GM21786 (cell line): Measurements from ENCODE around the gene SYNGR4.
A peak's percentile ranks its signal among the peaks of the same experiment; 100 is the strongest.
"Not testable (repeated sequence)": the region's sequence is repeated elsewhere in the genome, so short reads cannot be mapped to it uniquely, and the experiment has no call there.

ENCODE experiments used
- ATAC-seq: cut with Tn5 transposase; IDR thresholded peaks from one replicate; pipeline ENCODE4 v1.9.1; 2021; ENCODE audit not compliant: unreplicated experiment

Gene SYNGR4

GRCh38 chr19:48363810-48364597 lies at the start of gene SYNGR4, which contains the start of gene TMEM143:
SYNGR4 (plus strand) TSS chr19:48364367; CDS start chr19:48365843, 1,476 bp downstream.
TMEM143 (minus strand) TSS chr19:48363940; CDS start chr19:48363920, 20 bp downstream.
- peak; percentile 78 for ATAC-seq

GRCh38 chr19:48315712-48316111 lies 48.5 kb upstream of the SYNGR4 start:
- ATAC-seq, result no peak

DNA sequence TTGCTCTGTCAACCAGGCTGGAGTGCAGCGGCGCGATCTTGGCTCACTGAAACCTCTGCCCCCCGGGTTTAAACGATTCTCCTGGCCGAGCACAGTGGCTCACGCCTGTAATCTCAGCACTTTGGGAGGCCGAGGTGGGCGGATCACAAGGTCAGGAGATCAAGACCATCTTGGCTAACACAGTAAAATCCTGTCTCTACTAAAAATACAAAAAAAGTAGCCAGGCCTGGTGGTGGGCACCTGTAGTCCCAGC lies 46.5 kb upstream of the SYNGR4 start:
- ATAC-seq, result not testable (repeated sequence)

DNA sequence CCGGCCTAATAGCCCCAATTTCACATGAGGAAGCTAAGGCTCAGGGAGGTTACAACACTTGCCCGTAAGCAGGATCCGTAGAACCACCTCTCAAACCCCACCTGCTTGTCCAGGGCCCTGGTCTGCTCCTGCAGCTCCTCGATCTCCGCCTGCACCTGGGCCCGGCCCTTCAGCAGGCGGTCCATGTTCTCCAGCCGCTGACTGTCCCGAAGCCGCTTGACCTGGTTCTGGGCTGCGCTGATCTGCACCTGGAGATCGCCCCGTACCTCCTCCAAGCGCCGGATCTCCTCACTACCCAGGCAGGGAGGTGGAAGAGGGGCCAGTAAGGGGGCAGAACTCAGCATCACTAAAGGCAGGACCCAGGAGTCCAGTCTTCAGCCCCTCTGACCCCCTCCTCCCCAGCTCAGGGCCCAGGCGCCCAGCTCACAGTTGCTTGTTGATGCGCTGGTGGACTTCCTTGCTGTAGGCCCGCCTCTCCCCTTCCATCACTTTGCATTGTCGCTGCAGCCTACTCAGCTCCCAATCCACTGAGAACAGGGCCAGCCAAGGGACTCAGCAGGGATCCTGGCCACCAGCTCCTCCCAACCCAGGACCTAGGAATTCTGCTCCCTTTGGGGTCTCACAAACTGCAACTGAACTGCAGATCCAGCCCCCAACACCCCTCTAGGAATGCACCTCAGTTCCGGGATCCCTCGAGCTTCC lies 45.7 kb upstream of the SYNGR4 start:
- no peak for ATAC-seq

GRCh38 chr19:48319647-48320541 lies 44.3 kb upstream of the SYNGR4 start:
- ATAC-seq, result no peak

GRCh38 chr19:48321372-48321621 lies 42.9 kb upstream of the SYNGR4 start:
- peak; percentile 46 for ATAC-seq

- peak; percentile 53 for ATAC-seq
Measured at GRCh38 chr19:48321622-48322591, 42.3 kb upstream of the SYNGR4 start.

GRCh38 chr19:48325265-48325910 lies 38.8 kb upstream of the SYNGR4 start, which contains the start of gene EMP3:
EMP3 (plus strand) TSS chr19:48325552; CDS start chr19:48326845, 1,293 bp downstream.
- ATAC-seq, result no peak

DNA sequence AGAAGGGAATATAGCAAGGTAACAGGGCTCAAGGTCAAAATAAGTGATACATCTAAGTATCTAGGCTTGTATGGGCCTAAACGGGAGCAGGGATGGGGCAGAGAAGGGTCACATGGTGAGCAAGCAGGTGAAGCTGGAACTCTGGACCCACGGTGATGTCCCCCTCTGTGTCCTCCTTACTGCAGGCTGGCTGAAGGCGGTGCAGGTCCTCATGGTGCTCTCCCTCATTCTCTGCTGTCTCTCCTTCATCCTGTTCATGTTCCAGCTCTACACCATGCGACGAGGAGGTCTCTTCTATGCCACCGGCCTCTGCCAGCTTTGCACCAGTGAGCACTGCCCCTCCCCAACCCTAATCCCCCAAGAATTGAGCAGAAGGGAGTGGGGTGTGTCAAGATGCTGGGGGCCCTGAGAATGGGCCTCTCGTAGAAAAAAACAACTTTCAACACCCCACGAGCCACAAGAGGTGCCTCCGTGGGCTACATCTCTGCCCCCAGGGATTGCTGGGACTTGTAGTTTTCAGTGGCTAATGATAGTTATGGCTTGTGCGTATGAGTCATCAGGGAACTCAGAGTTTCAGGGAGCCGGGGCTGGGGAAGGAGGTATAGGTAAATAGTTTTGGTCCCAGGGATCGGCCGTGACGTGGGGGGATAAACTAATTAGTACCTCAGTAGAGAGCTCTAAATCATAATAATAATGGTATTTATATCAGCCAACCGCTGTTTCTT lies 34.8 kb upstream of the SYNGR4 start:
- no peak for ATAC-seq

GRCh38 chr19:48330012-48330681 lies 34.0 kb upstream of the SYNGR4 start:
- no peak for ATAC-seq

- ATAC-seq, result no peak
Measured at GRCh38 chr19:48332351-48332661, 31.9 kb upstream of the SYNGR4 start.

DNA sequence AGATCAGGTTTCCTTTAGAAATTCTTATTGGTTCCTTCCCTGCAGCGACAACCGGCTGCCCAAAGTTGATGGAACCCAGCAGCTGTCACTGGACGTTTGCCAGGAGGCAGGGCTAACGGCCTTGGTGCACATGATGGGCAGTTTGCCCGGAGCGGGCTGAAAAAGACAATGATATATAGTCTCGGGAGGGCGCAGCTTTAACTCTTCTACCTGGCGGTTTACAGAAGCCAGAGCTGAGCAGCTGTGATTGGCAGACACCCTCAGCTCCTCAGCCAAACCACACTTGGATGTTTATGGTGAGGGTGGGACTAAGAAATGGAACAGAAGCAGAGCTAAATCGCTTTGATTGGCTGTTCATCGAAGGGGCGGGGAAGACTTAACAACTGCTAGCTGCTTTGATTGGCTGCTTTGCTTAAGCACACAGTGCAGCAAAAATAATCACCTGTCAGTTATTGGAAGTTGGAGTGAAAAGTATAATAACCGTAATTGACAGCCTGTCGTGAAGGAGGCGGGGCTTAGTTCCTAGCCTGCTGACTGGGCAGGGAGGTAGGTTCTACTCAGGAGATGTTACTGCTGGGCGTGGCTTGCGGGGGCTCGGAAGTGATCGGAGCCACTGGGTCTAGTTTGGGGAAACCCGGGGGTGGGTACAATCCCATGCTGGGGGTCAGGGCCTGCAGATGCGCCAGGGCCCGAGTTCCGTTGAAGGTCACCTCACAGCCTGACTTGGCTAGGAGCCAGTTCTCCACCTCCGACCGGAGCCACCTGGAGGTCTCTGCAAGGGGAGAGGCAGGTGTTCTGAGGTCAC lies 31.3 kb upstream of the SYNGR4 start:
- peak; percentile 56 for ATAC-seq

DNA sequence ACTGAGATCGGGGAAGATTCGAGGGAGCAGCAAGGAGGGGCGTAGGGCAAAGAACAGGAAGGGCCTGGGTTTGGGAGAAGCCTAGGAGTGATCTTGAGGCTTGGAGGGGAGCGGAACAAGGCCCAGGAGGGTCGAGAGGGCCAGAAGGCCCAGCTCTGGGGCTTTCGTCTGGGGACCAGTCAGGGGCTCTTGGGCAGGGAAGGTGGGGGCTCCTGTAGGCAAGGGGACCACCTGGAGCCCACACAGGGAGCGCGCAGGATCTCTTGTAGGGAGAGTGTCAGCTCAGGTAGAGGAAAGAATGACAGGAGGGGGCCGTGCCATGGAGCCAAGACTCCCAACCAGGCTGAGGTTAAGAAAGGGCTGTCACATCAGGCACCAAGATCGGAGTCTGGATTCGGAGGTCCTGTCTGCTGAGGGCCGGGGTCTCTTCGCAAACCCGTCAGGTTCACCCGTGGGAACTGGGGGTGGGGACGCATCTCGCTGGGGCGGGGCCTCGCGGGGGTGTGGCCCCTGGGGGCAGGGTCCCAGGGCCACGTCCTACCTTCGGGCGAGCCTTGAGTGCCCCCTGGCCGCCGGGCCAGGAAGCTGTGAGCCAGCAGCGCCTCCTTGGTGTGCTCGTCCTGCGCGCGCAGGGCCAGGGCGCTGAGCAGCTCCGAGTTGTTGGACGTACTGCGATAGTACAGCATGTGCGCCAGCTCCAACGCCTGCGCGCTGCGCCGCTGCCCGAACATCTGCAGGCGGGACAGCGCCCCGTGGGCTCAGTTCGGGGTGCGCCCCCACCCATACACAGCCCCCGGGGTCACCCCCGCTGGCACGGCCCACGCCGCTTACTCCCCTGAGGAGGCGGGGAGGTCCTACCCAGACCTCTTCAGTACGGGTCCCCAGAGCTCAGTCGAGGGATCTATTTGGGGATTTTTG lies 30.4 kb upstream of the SYNGR4 start:
- ATAC-seq, result peak; percentile 42

- no peak for ATAC-seq
Measured at GRCh38 chr19:48338253-48338755, 25.9 kb upstream of the SYNGR4 start.

DNA sequence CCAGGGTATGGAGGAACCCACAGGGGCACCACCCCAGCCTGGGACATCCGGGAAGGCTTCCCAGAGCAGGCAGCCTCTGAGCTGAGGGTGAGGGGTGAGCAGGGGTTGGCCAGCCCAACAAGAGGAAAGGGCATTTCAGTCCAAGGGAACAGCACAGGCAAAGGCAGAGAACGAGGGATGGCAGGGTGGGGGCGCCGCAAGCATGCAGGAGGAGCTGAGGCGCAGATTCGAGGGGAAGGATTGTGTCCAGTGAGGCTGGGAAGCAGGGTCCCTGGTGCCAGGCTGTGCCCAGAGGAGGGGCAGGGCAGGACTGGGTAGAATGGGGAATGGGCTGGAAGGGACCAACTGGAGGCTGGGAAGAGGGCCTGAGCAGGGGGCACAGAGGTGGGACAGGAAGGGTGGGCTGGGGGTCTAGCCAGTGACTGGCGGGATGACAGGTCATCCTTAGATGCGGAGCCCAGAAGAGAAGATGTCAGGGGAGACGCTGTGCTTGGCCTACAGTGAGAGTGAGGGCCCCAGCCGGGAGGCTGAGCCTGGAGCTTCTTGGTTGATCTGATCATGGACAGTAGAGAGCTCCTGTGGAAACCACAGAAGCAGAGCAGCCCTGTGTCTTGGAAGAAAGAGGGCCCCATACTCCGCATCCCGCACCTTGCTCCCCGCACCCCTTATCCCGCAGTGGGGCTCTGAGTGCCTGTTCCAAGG lies 25.2 kb upstream of the SYNGR4 start:
- ATAC-seq, result no peak

DNA sequence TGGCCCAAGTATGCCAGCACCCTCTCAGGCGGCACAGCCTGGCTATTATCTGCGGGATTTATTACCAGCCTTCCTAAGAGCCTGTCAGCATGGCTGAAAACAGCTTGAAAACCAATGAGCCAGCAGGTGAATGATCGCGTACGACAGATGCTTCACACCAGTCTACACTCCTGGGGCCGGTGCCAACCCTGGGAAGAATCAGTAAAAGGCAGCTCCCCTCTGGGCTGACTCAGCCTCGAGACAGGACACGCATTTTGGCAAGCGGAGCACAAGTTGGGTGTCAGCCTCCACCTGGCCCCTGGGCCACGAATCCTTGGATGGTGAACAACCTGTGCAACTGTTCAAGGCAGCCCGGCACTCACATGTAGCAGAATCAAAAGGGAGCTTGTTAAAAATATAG lies 23.2 kb upstream of the SYNGR4 start:
- ATAC-seq, result no peak
